Measurements from ENCODE around the gene ARVCF.

Gene ARVCF

GRCh38 chr22:19960491-19961200, 56.0 kb downstream of the ARVCF start:
- Histone ChIP-seq H3K79me2 (ENCODE audit: control insufficient read depth, low read length) (no peaks in the 10 kb centered on the region; the same call in none of the 2 replicates), H3K27ac (ENCODE audit: low read depth, low read length) (no peak overlapping the region), H3K4me3 (ENCODE audit: low read length) (no peak overlapping the region), H4K20me1 (ENCODE audit: control insufficient read depth, insufficient read depth, low read depth, low read length) (0 out of 2 replicates have a peak, but pooled peaks cover 4% of the 10 kb centered on the region), H3F3A (ENCODE audit: control insufficient read depth, insufficient read depth) (0 out of 2 replicates have a peak, but pooled peaks cover 3% of the 10 kb centered on the region), H3K9me2 (replicated peaks; ENCODE audit: control insufficient read depth, low read length) (no peaks in the 10 kb centered on the region), H3K27me3 (ENCODE audit: control insufficient read depth, low read length) (no peaks in the 10 kb centered on the region), H3K9me3 (ENCODE audit: control insufficient read depth, insufficient read depth, low read length) (no peaks in the 10 kb centered on the region), H3K36me3 (ENCODE audit: control insufficient read depth, low read length) (peaks cover 21% of the 10 kb centered on the region), H3K4me2 (ENCODE audit: low read length) (no peak overlapping the region), H3K4me1 (ENCODE audit: control insufficient read depth, low read length) (no peaks in the 10 kb centered on the region)
- TF ChIP-seq EZH2phosphoT487 (IDR thresholded peaks at IDR 0.05; ENCODE audit: borderline replicate concordance, low read length) = no peak
- no peak for TF ChIP-seq CTCF (IDR thresholded peaks at IDR 0.05; ENCODE audit: low read depth, low read length, poor library complexity, severe bottlenecking)

- TF ChIP-seq EZH2phosphoT487 (IDR thresholded peaks at IDR 0.05; ENCODE audit: borderline replicate concordance, low read length) = no peak
- no peak for TF ChIP-seq CTCF (IDR thresholded peaks at IDR 0.05; ENCODE audit: low read depth, low read length, poor library complexity, severe bottlenecking)
- Histone ChIP-seq H3K27me3 (ENCODE audit: control insufficient read depth, low read length) (no peaks in the 10 kb centered on the region), H3K79me2 (ENCODE audit: control insufficient read depth, low read length) (no peaks in the 10 kb centered on the region; the same call in none of the 2 replicates), H3K4me2 (ENCODE audit: low read length) (no peak overlapping the region), H3K9me2 (replicated peaks; ENCODE audit: control insufficient read depth, low read length) (no peaks in the 10 kb centered on the region), H3F3A (ENCODE audit: control insufficient read depth, insufficient read depth) (0 out of 2 replicates have a peak, but pooled peaks cover 3% of the 10 kb centered on the region), H4K20me1 (ENCODE audit: control insufficient read depth, insufficient read depth, low read depth, low read length) (0 out of 2 replicates have a peak, but pooled peaks cover 4% of the 10 kb centered on the region), H3K4me1 (ENCODE audit: control insufficient read depth, low read length) (no peaks in the 10 kb centered on the region), H3K36me3 (ENCODE audit: control insufficient read depth, low read length) (peaks cover 21% of the 10 kb centered on the region), H3K9me3 (ENCODE audit: control insufficient read depth, insufficient read depth, low read length) (no peaks in the 10 kb centered on the region), H3K4me3 (ENCODE audit: low read length) (no peak overlapping the region), H3K27ac (ENCODE audit: low read depth, low read length) (no peak overlapping the region)
Measured at GRCh38 chr22:19959587-19960490, 56.8 kb downstream of the ARVCF start.

- H3K79me2 ChIP-seq (ENCODE audit: control insufficient read depth, low read length) = peaks cover 2% of the 10 kb centered on the region
- peaks cover 1% of the 10 kb centered on the region for H3K4me1 ChIP-seq (ENCODE audit: control insufficient read depth, low read length)
- H3K27me3 ChIP-seq (ENCODE audit: control insufficient read depth, low read length) = no peaks in the 10 kb centered on the region
- no peak overlapping the region for H3K4me2 ChIP-seq (ENCODE audit: low read length)
- TF ChIP-seq EZH2phosphoT487 (IDR thresholded peaks at IDR 0.05; ENCODE audit: borderline replicate concordance, low read length) = no peak
- no peak for TF ChIP-seq CTCF (IDR thresholded peaks at IDR 0.05; ENCODE audit: low read depth, low read length, poor library complexity, severe bottlenecking)
- H3K4me3 ChIP-seq (ENCODE audit: low read length) = no peak overlapping the region
- peaks cover 20% of the 10 kb centered on the region for H3K36me3 ChIP-seq (ENCODE audit: control insufficient read depth, low read length)
- H3K27ac ChIP-seq (ENCODE audit: low read depth, low read length) = no peak overlapping the region
- 0 out of 2 replicates have a peak, but pooled peaks cover 3% of the 10 kb centered on the region for H3F3A ChIP-seq (ENCODE audit: control insufficient read depth, insufficient read depth)
- H3K9me2 ChIP-seq (replicated peaks; ENCODE audit: control insufficient read depth, low read length) = no peaks in the 10 kb centered on the region
- H4K20me1 ChIP-seq (ENCODE audit: control insufficient read depth, insufficient read depth, low read depth, low read length) = 0 out of 2 replicates have a peak, but pooled peaks cover 4% of the 10 kb centered on the region
- no peaks in the 10 kb centered on the region for H3K9me3 ChIP-seq (ENCODE audit: control insufficient read depth, insufficient read depth, low read length)
Measured at GRCh38 chr22:19959043-19959586, 57.5 kb downstream of the ARVCF start.
